VCaP (cell line): ENCODE results near the gene SEMA5B.

Experiments
- H3K27ac ChIP-seq: fragments of 450-650 bp; 2 replicates; pipeline ENCODE4 v1.5.1; 2017
- TF ChIP-seq, protein P1 (sequence below): fragments of 450-650 bp; conservative IDR thresholded peaks from 2 replicates; pipeline ENCODE4 v1.5.1; 2017; ENCODE audit warnings: mild to moderate bottlenecking, moderate library complexity

The SEMA5B gene

DNA sequence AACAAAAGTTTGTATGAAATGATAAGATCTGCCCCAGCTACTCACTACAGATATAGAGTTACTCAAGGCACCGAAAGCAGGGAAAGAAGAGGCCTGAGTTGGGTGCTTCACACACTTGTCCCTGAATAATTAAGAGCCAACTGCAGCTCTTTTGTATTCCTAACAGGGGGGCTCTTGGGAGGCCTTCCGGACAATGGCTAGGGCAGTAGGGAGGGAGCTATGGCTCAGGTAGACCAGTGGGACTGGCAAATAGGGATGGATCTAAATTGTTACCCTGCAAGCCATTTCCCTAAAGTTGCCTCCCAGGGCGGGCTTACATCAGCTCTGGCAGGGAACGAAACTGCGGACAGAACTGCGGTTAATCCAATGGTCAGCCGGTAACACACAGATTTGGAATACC is 6.2 kb downstream of the SEMA5B start:
- TF ChIP-seq, protein P1, sequence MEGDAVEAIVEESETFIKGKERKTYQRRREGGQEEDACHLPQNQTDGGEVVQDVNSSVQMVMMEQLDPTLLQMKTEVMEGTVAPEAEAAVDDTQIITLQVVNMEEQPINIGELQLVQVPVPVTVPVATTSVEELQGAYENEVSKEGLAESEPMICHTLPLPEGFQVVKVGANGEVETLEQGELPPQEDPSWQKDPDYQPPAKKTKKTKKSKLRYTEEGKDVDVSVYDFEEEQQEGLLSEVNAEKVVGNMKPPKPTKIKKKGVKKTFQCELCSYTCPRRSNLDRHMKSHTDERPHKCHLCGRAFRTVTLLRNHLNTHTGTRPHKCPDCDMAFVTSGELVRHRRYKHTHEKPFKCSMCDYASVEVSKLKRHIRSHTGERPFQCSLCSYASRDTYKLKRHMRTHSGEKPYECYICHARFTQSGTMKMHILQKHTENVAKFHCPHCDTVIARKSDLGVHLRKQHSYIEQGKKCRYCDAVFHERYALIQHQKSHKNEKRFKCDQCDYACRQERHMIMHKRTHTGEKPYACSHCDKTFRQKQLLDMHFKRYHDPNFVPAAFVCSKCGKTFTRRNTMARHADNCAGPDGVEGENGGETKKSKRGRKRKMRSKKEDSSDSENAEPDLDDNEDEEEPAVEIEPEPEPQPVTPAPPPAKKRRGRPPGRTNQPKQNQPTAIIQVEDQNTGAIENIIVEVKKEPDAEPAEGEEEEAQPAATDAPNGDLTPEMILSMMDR = no peak
- no peak overlapping the region for H3K27ac ChIP-seq

DNA sequence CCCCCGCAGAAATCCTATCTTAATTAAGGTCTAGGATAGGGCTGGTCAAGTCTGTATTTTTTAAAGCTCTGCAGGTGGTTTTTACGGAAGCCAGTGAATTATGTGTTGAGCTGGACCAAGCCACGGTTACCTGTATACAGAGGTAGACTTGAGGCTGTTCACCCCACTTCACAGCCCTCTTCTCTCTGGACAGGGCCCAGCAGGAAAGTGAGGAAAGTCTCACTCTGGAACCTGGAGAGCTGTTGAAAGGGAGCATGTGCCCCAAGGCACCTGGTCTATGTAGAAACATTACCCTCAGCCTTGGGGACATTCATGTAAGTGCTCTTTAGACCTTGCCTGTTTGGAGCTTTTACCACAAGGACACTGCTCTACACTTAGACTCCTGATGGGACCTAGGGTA is 6.9 kb downstream of the SEMA5B start:
- no peak overlapping the region for H3K27ac ChIP-seq
- TF ChIP-seq, protein P1 = no peak

DNA sequence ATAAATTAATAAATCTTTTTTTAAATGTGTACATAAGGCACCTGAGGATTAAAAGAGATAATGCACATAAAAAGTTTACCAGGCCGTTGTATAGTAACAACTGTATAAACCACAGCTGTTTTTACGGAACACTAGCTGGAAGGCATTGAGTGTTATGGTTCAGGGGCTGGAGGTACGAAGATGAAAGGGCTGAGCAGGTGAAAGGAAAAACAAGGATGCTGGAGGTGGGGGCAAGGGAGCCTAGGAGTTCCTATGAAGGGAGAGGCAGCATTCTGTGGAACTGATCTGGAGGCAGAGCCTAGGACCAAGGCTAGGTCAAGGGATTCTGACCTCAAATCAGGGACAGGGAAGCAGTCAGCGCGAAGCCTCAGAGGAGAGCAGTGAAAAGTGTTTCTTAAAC is 8.0 kb downstream of the SEMA5B start:
- H3K27ac ChIP-seq = no peak overlapping the region
- TF ChIP-seq, protein P1 = no peak

DNA sequence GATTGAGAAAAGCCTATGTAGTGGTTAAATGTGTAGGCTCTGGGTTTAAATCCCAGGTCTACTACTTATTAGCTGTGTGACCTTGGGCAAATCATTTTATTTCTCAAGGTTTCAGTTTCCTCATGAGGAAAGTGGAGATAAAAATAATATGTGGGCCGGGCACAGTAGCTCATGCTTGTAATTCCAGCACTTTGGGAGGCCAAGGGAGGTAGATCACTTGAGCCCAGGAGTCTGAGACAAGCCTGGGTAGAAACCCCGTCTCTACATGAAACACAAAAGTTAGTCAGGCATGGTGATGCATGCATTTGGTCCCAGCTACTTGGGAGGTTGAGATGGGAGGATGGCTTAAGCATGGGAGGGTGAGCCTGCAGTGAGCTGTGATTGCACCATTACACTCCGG is 8.4 kb downstream of the SEMA5B start:
- no peak overlapping the region for H3K27ac ChIP-seq
- TF ChIP-seq, protein P1 = no peak

DNA sequence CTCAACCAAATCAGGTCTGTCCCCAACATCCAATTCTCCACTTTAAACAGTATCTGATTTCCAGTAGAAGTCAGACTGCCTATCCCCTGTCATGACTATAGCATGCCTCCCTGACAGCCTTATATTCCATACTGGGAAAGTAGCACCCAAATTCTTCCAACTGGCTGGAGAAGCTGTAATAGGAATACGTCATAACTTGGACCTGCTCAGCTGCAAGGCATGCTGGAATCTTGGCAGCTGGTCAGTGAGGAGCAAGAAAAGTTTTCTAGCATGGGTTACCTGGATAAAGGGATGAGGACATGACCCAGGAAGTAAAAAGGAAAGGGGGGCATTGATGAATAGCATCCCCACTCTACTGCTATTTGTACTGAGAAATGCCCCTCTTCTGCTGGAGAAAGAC is 8.9 kb downstream of the SEMA5B start:
- H3K27ac ChIP-seq = no peak overlapping the region
- TF ChIP-seq, protein P1 = no peak

DNA sequence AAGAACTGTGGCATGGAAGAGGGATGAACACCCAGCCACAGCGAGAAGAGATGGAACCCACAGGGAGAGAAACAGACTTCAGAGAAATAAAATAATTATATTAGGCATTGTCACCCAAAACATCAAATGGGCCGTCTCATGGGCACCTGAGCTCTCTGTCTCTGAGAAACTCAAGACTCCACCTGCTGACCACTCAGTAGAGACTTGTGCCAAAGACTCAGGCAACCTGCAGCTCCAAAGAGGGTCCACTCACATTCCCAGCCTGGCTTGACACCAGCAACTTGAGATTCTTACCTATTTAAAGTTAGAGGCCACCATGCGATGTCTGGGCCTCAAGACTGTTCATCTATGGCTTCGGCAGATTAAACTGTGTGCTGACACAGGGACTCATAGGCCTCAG is 12.0 kb downstream of the SEMA5B start:
- TF ChIP-seq, protein P1 = peak; percentile 13; the same call in 1 of the 2 replicates
- no peak overlapping the region for H3K27ac ChIP-seq

DNA sequence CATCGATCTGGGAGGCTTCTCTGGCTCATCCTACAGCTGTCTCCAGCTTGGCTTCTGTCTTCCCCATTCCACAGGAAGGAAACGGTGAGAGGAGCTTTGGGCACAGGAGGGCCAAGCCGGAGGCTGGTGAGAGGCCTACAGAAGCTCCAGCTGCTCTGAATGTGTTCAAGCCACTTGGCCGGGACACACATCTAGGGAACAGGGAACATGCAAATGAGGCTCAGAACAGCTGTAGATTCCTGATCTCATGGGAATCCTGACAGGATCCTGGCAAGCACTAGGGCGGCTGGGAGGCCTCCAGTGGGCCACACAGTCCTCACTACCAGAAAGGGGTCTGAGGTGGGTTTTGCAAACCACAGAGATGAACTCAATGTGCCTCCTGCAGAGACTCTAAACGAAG is 13.7 kb downstream of the SEMA5B start:
- H3K27ac ChIP-seq = no peak overlapping the region
- TF ChIP-seq, protein P1 = no peak

DNA sequence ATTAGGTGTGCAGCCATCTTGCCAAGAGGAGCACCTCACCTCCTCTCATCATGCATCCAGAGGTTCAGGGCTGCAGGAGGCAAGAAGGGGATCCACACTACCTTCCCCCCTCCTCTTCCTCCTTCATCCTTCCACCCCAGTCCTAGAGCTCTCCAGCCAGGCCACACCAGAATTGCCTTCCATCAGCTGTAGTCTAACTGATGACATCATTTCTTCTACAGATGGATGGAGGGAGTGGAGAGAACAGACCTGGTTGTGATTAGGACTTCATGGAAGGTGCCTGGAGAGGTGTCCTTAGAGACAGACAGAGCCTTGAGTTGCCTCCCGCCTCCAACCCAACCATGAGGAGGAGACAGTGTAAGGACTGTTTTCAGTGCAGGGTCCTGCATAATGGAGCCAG is 14.9 kb downstream of the SEMA5B start:
- TF ChIP-seq, protein P1 = no peak
- H3K27ac ChIP-seq = no peak overlapping the region
